NCI-H2081 (cell line): Measurements from ENCODE around the gene DHX36.

Experiments
- DNase-seq, 2 experiments: peaks; one replicate each; lab custom pipeline; 2025; lab: John Stamatoyannopoulos, UW

Gene DHX36

GRCh38 chr3:154223519-154223918, 100.8 kb downstream of the DHX36 start:
- DNase-seq = no peak
